22Rv1 (cell line): ENCODE data around the gene SPTAN1.

Experiments
- ZFX ChIP-seq: fragments of 450-650 bp; IDR thresholded peaks from 2 replicates; pipeline ENCODE4 v1.6.1; 2017; ENCODE audit warnings: antibody characterized with exemption, borderline replicate concordance
- TF ChIP-seq, protein P1 (sequence below): fragments of 450-650 bp; IDR thresholded peaks from 2 replicates; pipeline ENCODE4 v1.5.1; 2017; ENCODE audit warnings: mild to moderate bottlenecking

GRCh38 chr9:128657344-128657704 lies 104.9 kb downstream of the SPTAN1 start:
- TF ChIP-seq, protein P1, sequence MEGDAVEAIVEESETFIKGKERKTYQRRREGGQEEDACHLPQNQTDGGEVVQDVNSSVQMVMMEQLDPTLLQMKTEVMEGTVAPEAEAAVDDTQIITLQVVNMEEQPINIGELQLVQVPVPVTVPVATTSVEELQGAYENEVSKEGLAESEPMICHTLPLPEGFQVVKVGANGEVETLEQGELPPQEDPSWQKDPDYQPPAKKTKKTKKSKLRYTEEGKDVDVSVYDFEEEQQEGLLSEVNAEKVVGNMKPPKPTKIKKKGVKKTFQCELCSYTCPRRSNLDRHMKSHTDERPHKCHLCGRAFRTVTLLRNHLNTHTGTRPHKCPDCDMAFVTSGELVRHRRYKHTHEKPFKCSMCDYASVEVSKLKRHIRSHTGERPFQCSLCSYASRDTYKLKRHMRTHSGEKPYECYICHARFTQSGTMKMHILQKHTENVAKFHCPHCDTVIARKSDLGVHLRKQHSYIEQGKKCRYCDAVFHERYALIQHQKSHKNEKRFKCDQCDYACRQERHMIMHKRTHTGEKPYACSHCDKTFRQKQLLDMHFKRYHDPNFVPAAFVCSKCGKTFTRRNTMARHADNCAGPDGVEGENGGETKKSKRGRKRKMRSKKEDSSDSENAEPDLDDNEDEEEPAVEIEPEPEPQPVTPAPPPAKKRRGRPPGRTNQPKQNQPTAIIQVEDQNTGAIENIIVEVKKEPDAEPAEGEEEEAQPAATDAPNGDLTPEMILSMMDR, result no peak
- TF ChIP-seq ZFX, result no peak
